ENCODE data around the gene SLC4A9. TPM values are rescaled to one million over a fixed set of nuclear protein-coding genes. Genes with fewer than 3 reads are reported as not detected.

SLC4A9 gene
- total and polyA plus RNA-seq, 2 donors from 2014 or later, result 2.5 to 29.9 TPM

- Histone ChIP-seq H3K9me3 (ENCODE audit: control insufficient read depth in 2 of 3, insufficient read depth in 1 of 3, low read length in 3 of 3) (no peaks in the 10 kb centered on the region), H3K36me3 (ENCODE audit: control insufficient read depth in 2 of 3, insufficient read depth in 3 of 3, low read length in 3 of 3) (no peaks in the 10 kb centered on the region), H3K4me1 (ENCODE audit: control insufficient read depth in 2 of 3, insufficient read depth in 2 of 3, low read depth in 1 of 3, low read length in 3 of 3) (peaks cover 9 to 19% (median 19%) of the 10 kb centered on the region in 3 donors), H3K4me3 (ENCODE audit: low read length in 3 of 3) (no peak overlapping the region), H3K27ac (ENCODE audit: low read depth in 2 of 2, low read length in 2 of 2) (peak overlapping the region; percentile 65 to 74), H3K9ac (ENCODE audit: low read length in 3 of 3) (peak overlapping the region in 1 of 3 donors; percentile 69), H3K27me3 (ENCODE audit: control insufficient read depth, insufficient read depth, low read length) (no peaks in the 10 kb centered on the region)
- DNase-seq, result peak in 4 of 5 donors; percentile 58 to 83 (median 70)
- TF ChIP-seq CTCF (IDR thresholded peaks at IDR 0.05; ENCODE audit: borderline replicate concordance, extremely low read depth, insufficient read depth), result no peak
- intact Hi-C loops (cut with DNase I), result no loop called here
- FAIRE-seq, result no peak
Measured at GRCh38 chr5:140322751-140323731, 37.0 kb upstream of the SLC4A9 start.

- H3K27me3 ChIP-seq (ENCODE audit: control insufficient read depth, insufficient read depth, low read length), result no peaks in the 10 kb centered on the region
- H3K9me3 ChIP-seq (ENCODE audit: control insufficient read depth in 2 of 3, insufficient read depth in 1 of 3, low read length in 3 of 3), result no peaks in the 10 kb centered on the region
- no peak for TF ChIP-seq CTCF (IDR thresholded peaks at IDR 0.05; ENCODE audit: borderline replicate concordance, extremely low read depth, insufficient read depth)
- intact Hi-C loops (cut with DNase I), result no loop called here
- H3K36me3 ChIP-seq (ENCODE audit: control insufficient read depth in 2 of 3, insufficient read depth in 3 of 3, low read length in 3 of 3), result no peaks in the 10 kb centered on the region
- FAIRE-seq, result no peak
- peak overlapping the region in 1 of 3 donors; percentile 9 for H3K9ac ChIP-seq (ENCODE audit: low read length in 3 of 3)
- DNase-seq, result peak in 1 of 5 donors; percentile 33
- H3K4me1 ChIP-seq (ENCODE audit: control insufficient read depth in 2 of 3, insufficient read depth in 2 of 3, low read depth in 1 of 3, low read length in 3 of 3), result peaks cover 9 to 19% (median 19%) of the 10 kb centered on the region in 3 donors
- peak overlapping the region in 1 of 2 donors; percentile 52 for H3K27ac ChIP-seq (ENCODE audit: low read depth in 2 of 2, low read length in 2 of 2)
- no peak overlapping the region for H3K4me3 ChIP-seq (ENCODE audit: low read length in 3 of 3)
Measured at GRCh38 chr5:140324041-140324600, 35.9 kb upstream of the SLC4A9 start.

- intact Hi-C loops (cut with DNase I), result no loop called here
- FAIRE-seq, result no peak
- Histone ChIP-seq H3K9me3 (ENCODE audit: control insufficient read depth in 2 of 3, insufficient read depth in 1 of 3, low read length in 3 of 3) (no peaks in the 10 kb centered on the region), H3K9ac (ENCODE audit: low read length in 3 of 3) (peak overlapping the region in 1 of 3 donors; percentile 9), H3K36me3 (ENCODE audit: control insufficient read depth in 2 of 3, insufficient read depth in 3 of 3, low read length in 3 of 3) (no peaks in the 10 kb centered on the region), H3K4me1 (ENCODE audit: control insufficient read depth in 2 of 3, insufficient read depth in 2 of 3, low read depth in 1 of 3, low read length in 3 of 3) (peaks cover 9 to 19% (median 19%) of the 10 kb centered on the region in 3 donors), H3K27ac (ENCODE audit: low read depth in 2 of 2, low read length in 2 of 2) (peak overlapping the region in 1 of 2 donors; percentile 52), H3K4me3 (ENCODE audit: low read length in 3 of 3) (no peak overlapping the region), H3K27me3 (ENCODE audit: control insufficient read depth, insufficient read depth, low read length) (no peaks in the 10 kb centered on the region)
- TF ChIP-seq CTCF (IDR thresholded peaks at IDR 0.05; ENCODE audit: borderline replicate concordance, extremely low read depth, insufficient read depth), result no peak
- DNase-seq, result peak in 4 of 5 donors; percentile 46 to 86 (median 76)
Measured at GRCh38 chr5:140324617-140325241, 35.3 kb upstream of the SLC4A9 start.

Measured in kidney (tissue), 14 donors.